Choroid plexus epithelial cell (primary cell): Measurements from ENCODE around the gene IL17RE.
"Not testable (repeated sequence)": the region's sequence is repeated elsewhere in the genome, so short reads cannot be mapped to it uniquely, and the experiment has no call there.

Experiments used
- DNase-seq: peaks from one replicate; pipeline ENCODE4 v3.0.0-alpha.2; 2010; ENCODE audit warnings: low read depth
- H3K4me3 ChIP-seq: 2 replicates; pipeline ENCODE4 v1.5.1; 2011; ENCODE audit warnings: low read depth, mild to moderate bottlenecking, control low read depth, low read length, moderate library complexity
- TF ChIP-seq, protein P1 (sequence below): conservative IDR thresholded peaks from 2 replicates; pipeline ENCODE4 v1.5.1; 2011; ENCODE audit warnings: low read depth, mild to moderate bottlenecking, control low read depth, inconsistent platforms, low read length, moderate library complexity

Gene IL17RE

DNA sequence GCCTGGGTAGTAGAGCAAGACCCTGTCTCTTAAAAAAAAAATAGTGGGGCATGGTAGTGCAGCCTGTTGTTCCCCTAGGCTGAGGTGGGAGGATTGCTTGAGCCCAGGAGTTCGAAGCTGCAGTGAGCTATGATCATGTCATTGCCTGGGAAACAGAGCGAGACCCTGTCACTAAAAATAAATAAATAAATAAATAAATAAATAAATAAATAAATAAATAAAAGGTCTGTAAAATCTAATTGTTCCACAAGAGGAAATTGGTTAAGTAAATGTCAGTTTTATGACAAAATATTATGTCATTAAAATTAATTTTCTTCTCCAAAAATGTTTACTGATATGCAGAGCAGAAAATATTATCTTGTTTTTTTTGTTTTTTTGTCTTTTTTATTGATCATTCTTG lies 36.3 kb downstream of the IL17RE start:
- TF ChIP-seq, protein P1, sequence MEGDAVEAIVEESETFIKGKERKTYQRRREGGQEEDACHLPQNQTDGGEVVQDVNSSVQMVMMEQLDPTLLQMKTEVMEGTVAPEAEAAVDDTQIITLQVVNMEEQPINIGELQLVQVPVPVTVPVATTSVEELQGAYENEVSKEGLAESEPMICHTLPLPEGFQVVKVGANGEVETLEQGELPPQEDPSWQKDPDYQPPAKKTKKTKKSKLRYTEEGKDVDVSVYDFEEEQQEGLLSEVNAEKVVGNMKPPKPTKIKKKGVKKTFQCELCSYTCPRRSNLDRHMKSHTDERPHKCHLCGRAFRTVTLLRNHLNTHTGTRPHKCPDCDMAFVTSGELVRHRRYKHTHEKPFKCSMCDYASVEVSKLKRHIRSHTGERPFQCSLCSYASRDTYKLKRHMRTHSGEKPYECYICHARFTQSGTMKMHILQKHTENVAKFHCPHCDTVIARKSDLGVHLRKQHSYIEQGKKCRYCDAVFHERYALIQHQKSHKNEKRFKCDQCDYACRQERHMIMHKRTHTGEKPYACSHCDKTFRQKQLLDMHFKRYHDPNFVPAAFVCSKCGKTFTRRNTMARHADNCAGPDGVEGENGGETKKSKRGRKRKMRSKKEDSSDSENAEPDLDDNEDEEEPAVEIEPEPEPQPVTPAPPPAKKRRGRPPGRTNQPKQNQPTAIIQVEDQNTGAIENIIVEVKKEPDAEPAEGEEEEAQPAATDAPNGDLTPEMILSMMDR, result no peak
- H3K4me3 ChIP-seq, result no peak overlapping the region
- DNase-seq, result no peak

DNA sequence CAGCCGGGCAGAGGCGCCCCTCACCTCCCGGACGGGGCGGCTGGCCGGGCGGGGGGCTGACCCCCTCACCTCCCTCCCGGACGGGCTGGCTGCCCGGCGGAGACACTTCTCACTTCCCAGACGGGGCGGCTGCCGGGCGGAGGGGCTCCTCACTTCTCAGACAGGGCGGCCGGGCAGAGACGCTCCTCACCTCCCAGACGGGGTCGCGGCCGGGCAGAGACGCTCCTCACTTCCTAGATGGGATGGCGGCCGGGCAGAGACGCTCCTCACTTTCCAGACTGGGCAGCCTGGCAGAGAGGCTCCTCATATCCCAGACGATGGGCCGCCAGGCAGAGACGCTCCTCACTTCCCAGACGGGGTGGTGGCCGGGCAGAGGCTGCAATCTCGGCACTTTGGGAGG lies 37.3 kb downstream of the IL17RE start:
- not testable (repeated sequence) for H3K4me3 ChIP-seq, DNase-seq

DNA sequence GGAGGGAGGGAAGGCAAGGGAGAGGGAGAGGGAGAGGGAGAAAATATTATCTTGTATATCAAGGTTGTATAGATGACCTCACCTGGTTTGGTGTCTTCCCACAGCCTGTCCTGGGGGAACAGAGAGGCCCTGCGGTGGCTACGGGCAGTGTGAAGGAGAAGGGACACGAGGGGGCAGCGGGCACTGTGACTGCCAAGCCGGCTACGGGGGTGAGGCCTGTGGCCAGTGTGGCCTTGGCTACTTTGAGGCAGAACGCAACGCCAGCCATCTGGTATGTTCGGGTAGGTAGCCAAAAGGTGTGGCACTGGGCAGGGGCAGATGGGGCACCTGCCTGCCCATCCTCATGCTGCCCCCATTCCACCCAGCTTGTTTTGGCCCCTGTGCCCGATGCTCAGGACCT lies 38.1 kb downstream of the IL17RE start:
- TF ChIP-seq, protein P1, result no peak
- DNase-seq, result no peak

DNA sequence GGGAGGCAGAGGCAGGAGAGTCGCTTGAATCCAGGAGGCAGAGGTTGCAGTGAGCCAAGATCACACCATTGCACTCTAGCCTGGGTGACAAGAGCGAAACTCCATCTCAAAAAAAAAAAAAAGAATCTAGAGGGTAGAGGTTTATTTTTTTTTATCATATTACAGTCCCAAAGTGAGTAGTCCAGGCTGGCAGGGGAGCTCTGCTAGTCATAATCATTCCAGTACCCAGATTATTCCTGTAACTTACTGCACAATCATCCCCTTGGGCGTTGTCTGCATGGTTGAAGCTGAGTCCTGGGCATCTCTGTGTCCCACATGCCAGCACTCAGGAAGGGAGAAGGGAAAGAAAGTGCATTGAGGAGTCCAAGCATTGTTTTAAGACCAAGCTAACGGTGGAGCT lies 39.5 kb downstream of the IL17RE start:
- no peak for DNase-seq
- H3K4me3 ChIP-seq, result no peak overlapping the region
- TF ChIP-seq, protein P1, result no peak

More for the DNA sequence above, 38.1 kb downstream of the IL17RE start:
- no peak overlapping the region for H3K4me3 ChIP-seq

DNA sequence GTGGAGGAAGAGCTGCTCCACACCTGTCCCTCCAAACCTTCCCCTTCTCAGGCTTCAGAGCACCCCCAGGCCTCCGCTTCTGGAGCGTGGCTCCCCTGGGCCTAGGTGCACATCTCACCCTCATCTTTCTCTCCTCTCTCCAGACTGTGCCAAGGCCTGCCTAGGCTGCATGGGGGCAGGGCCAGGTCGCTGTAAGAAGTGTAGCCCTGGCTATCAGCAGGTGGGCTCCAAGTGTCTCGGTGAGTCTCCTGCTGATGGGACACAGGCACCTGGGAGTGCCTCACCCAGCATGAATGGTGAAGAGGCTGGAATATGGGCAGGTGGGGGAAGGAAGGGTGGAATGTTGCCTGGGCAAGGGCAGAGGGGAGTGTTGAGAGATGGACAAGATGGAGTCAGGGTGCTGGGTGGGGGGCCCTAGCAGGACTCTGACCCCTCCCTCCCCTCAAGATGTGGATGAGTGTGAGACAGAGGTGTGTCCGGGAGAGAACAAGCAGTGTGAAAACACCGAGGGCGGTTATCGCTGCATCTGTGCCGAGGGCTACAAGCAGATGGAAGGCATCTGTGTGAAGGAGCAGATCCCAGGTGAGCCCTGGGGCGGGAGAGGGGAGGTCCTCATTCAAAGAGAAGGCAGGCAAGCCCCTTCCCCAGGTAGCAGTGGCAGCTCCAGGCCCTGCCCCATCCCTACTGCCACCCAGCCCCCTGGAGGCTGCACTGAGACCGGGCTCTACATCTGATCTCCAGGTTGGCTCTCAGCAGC lies 40.5 kb downstream of the IL17RE start:
- no peak overlapping the region for H3K4me3 ChIP-seq
- TF ChIP-seq, protein P1, result no peak
- no peak for DNase-seq

DNA sequence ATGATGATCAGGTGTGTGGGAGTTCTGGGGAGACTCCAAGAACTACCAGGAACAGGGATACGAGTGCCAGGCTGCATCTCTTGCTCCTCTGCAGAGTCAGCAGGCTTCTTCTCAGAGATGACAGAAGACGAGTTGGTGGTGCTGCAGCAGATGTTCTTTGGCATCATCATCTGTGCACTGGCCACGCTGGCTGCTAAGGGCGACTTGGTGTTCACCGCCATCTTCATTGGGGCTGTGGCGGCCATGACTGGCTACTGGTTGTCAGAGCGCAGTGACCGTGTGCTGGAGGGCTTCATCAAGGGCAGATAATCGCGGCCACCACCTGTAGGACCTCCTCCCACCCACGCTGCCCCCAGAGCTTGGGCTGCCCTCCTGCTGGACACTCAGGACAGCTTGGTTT lies 41.6 kb downstream of the IL17RE start:
- no peak for DNase-seq
- TF ChIP-seq, protein P1, result no peak
- no peak overlapping the region for H3K4me3 ChIP-seq

DNA sequence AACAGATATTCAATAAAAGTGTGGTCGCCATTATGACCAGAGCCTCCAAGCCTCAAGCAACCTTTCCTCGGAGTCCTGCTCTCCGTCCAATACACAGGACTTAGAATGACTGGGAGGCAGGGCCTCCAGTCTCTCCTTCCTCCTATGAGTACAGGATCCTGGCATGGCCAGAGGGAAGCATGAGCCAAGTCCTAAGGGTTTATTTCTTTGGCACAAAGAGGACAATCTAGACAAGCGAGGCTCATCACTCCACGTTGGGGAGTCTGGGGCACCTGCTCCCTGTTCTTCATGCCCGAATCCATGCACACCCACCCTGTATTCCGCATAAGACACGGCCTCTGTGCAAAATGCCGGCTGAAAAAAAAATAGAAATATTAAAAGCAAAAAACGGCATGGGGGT lies 42.7 kb downstream of the IL17RE start:
- TF ChIP-seq, protein P1, result no peak

More for the DNA sequence above, 42.7 kb downstream of the IL17RE start:
- no peak overlapping the region for H3K4me3 ChIP-seq
- DNase-seq, result no peak
